Activated CD4-positive, alpha-beta memory T cell treated with anti-CD3 and anti-CD28 coated beads for 36 hours (primary cell): ENCODE data around the gene AGTPBP1. TPM values are rescaled to one million over a fixed set of nuclear protein-coding genes. Genes with fewer than 3 reads are reported as not detected.

Experiments used
- CTCF ChIA-PET: fragments of 350-600 bp; sonication (Branson Sonifier 250); formaldehyde crosslinking; loops from one replicate; lab custom pipeline; 2021; ENCODE audit warnings: antibody characterized with exemption, inconsistent platforms; lab: Charles Lee
- POLR2A ChIA-PET: fragments of 350-600 bp; sonication (Branson Sonifier 250); formaldehyde crosslinking; loops from one replicate; lab custom pipeline; 2021; ENCODE audit warnings: antibody characterized with exemption; lab: Charles Lee
- DNase-seq: peaks from one replicate; pipeline ENCODE4 v3.0.0-alpha.2; 2020
- H3K27ac Mint-ChIP-seq: one replicate; pipeline ENCODE4 v1.8.0; 2021; ENCODE audit warnings: mixed read lengths
- H3K27me3 Mint-ChIP-seq: one replicate; pipeline ENCODE4 v1.8.0; 2021; ENCODE audit warnings: mixed read lengths
- H3K36me3 Mint-ChIP-seq: one replicate; pipeline ENCODE4 v1.8.0; 2021; ENCODE audit warnings: mixed read lengths
- H3K4me1 Mint-ChIP-seq: one replicate; pipeline ENCODE4 v1.8.0; 2021; ENCODE audit warnings: low read depth, mixed read lengths
- H3K4me3 Mint-ChIP-seq: one replicate; pipeline ENCODE4 v1.8.0; 2021; ENCODE audit warnings: mild to moderate bottlenecking, mixed read lengths
- H3K9me3 Mint-ChIP-seq: one replicate; pipeline ENCODE4 v1.8.0; 2021; ENCODE audit warnings: mixed read lengths
- intact Hi-C: fragments of 100-400 bp; cut with micrococcal nuclease; formaldehyde crosslinking; loops from one replicate; pipeline ENCODE4 v1.15.1; 2023
- total RNA-seq, 2 experiments: library from RNA; stranded (reverse); gene quantifications; one replicate each; pipeline ENCODE4 v1.2.3, GENCODE V29; 2021

Gene AGTPBP1
- total RNA-seq, 2 experiments from 2014 or later: 38.6 to 41.6 TPM

GRCh38 chr9:85528142-85528541, 213.6 kb downstream of the AGTPBP1 start:
- intact Hi-C loops: no loop called here
- POLR2A ChIA-PET: no interaction called here
- no peak overlapping the region for H3K27ac Mint-ChIP-seq
- no peak for DNase-seq
- H3K36me3 Mint-ChIP-seq: no peaks in the 10 kb centered on the region
- no peaks in the 10 kb centered on the region for H3K9me3 Mint-ChIP-seq
- H3K4me3 Mint-ChIP-seq: no peak overlapping the region
- peaks cover 11% of the 10 kb centered on the region for H3K27me3 Mint-ChIP-seq
- CTCF ChIA-PET: no interaction called here
- no peaks in the 10 kb centered on the region for H3K4me1 Mint-ChIP-seq

- CTCF ChIA-PET: no interaction called here
These were observed 214.3 kb downstream of the AGTPBP1 start for GRCh38 chr9:85527331-85528020.

GRCh38 chr9:85524531-85524930, 217.2 kb downstream of the AGTPBP1 start:
- Mint-ChIP-seq H3K4me3 (no peak overlapping the region), H3K27me3 (peaks cover 29% of the 10 kb centered on the region), H3K9me3 (no peaks in the 10 kb centered on the region), H3K36me3 (no peaks in the 10 kb centered on the region), H3K27ac (no peak overlapping the region), H3K4me1 (peaks cover 4% of the 10 kb centered on the region)
- no peak for DNase-seq
- intact Hi-C loops: no loop called here
- POLR2A ChIA-PET: no interaction called here
- CTCF ChIA-PET: no interaction called here

More at GRCh38 chr9:85527331-85528020, 214.3 kb downstream of the AGTPBP1 start:
- intact Hi-C loops: no loop called here
- H3K27ac Mint-ChIP-seq: no peak overlapping the region
- POLR2A ChIA-PET: no interaction called here
- H3K27me3 Mint-ChIP-seq: peaks cover 16% of the 10 kb centered on the region
- no peak for DNase-seq
- H3K4me1 Mint-ChIP-seq: peaks cover 2% of the 10 kb centered on the region
- H3K36me3 Mint-ChIP-seq: no peaks in the 10 kb centered on the region
- H3K9me3 Mint-ChIP-seq: no peaks in the 10 kb centered on the region
- H3K4me3 Mint-ChIP-seq: no peak overlapping the region

GRCh38 chr9:85523202-85523601, 218.6 kb downstream of the AGTPBP1 start:
- intact Hi-C loops: no loop called here
- Mint-ChIP-seq H3K9me3 (no peaks in the 10 kb centered on the region), H3K27ac (no peak overlapping the region), H3K4me3 (no peak overlapping the region), H3K27me3 (peaks cover 29% of the 10 kb centered on the region), H3K36me3 (no peaks in the 10 kb centered on the region), H3K4me1 (peaks cover 4% of the 10 kb centered on the region)
- ChIA-PET CTCF (interaction anchor here (0.6 kb wide), 1 partner anchor 66 kb away, joined by 3 read pairs; no protein-coding TSS in a partner anchor), POLR2A (interaction anchor here (0.5 kb wide), 1 partner anchor 872 kb away, joined by 4 read pairs; no protein-coding TSS in a partner anchor)
- no peak for DNase-seq

- Mint-ChIP-seq H3K27ac (no peak overlapping the region), H3K36me3 (no peaks in the 10 kb centered on the region), H3K9me3 (no peaks in the 10 kb centered on the region), H3K4me1 (peaks cover 4% of the 10 kb centered on the region), H3K27me3 (peaks cover 29% of the 10 kb centered on the region), H3K4me3 (peak overlapping the region; percentile 67)
- peak; percentile 42 for DNase-seq
- CTCF ChIA-PET: no interaction called here
- POLR2A ChIA-PET: interaction anchor here (0.5 kb wide), 1 partner anchor 872 kb away, joined by 4 read pairs; no protein-coding TSS in a partner anchor
- intact Hi-C loops: no loop called here
These were observed 219.2 kb downstream of the AGTPBP1 start for GRCh38 chr9:85522459-85523092.

- H3K9me3 Mint-ChIP-seq: no peaks in the 10 kb centered on the region
- peaks cover 4% of the 10 kb centered on the region for H3K4me1 Mint-ChIP-seq
- CTCF ChIA-PET: no interaction called here
- intact Hi-C loops: no loop called here
- H3K36me3 Mint-ChIP-seq: no peaks in the 10 kb centered on the region
- H3K27ac Mint-ChIP-seq: no peak overlapping the region
- POLR2A ChIA-PET: no interaction called here
- H3K4me3 Mint-ChIP-seq: no peak overlapping the region
- DNase-seq: no peak
- peaks cover 29% of the 10 kb centered on the region for H3K27me3 Mint-ChIP-seq
These were observed 220.2 kb downstream of the AGTPBP1 start for GRCh38 chr9:85521371-85522197.

- intact Hi-C loops: no loop called here
- H3K27ac Mint-ChIP-seq: no peak overlapping the region
- no peak for DNase-seq
- ChIA-PET CTCF (no interaction called here), POLR2A (no interaction called here)
- H3K27me3 Mint-ChIP-seq: peaks cover 12% of the 10 kb centered on the region
- H3K4me1 Mint-ChIP-seq: peaks cover under 1% of the 10 kb centered on the region
- H3K36me3 Mint-ChIP-seq: no peaks in the 10 kb centered on the region
- H3K9me3 Mint-ChIP-seq: no peaks in the 10 kb centered on the region
- no peak overlapping the region for H3K4me3 Mint-ChIP-seq
These were observed 224.6 kb downstream of the AGTPBP1 start for GRCh38 chr9:85516976-85517637.

GRCh38 chr9:85516455-85516854, 225.3 kb downstream of the AGTPBP1 start:
- Mint-ChIP-seq H3K27ac (no peak overlapping the region), H3K36me3 (no peaks in the 10 kb centered on the region), H3K27me3 (peaks cover 11% of the 10 kb centered on the region), H3K4me1 (no peaks in the 10 kb centered on the region), H3K4me3 (no peak overlapping the region), H3K9me3 (no peaks in the 10 kb centered on the region)
- ChIA-PET POLR2A (no interaction called here), CTCF (no interaction called here)
- intact Hi-C loops: no loop called here
- DNase-seq: no peak

- Mint-ChIP-seq H3K36me3 (no peaks in the 10 kb centered on the region), H3K9me3 (no peaks in the 10 kb centered on the region), H3K27me3 (peaks cover 5% of the 10 kb centered on the region), H3K4me1 (no peaks in the 10 kb centered on the region), H3K4me3 (no peak overlapping the region), H3K27ac (no peak overlapping the region)
- intact Hi-C loops: no loop called here
- DNase-seq: no peak
- ChIA-PET POLR2A (no interaction called here), CTCF (no interaction called here)
These were observed 226.7 kb downstream of the AGTPBP1 start for GRCh38 chr9:85515021-85515420.

GRCh38 chr9:85514256-85514655, 227.5 kb downstream of the AGTPBP1 start:
- Mint-ChIP-seq H3K4me3 (no peak overlapping the region), H3K27ac (no peak overlapping the region), H3K36me3 (no peaks in the 10 kb centered on the region), H3K9me3 (no peaks in the 10 kb centered on the region), H3K27me3 (peaks cover 5% of the 10 kb centered on the region), H3K4me1 (no peaks in the 10 kb centered on the region)
- intact Hi-C loops: no loop called here
- CTCF ChIA-PET: no interaction called here
- POLR2A ChIA-PET: no interaction called here
- DNase-seq: no peak

GRCh38 chr9:85511746-85512145, 230.0 kb downstream of the AGTPBP1 start:
- H3K27ac Mint-ChIP-seq: no peak overlapping the region
- peaks cover 10% of the 10 kb centered on the region for H3K27me3 Mint-ChIP-seq
- H3K4me3 Mint-ChIP-seq: no peak overlapping the region
- H3K4me1 Mint-ChIP-seq: no peaks in the 10 kb centered on the region
- POLR2A ChIA-PET: no interaction called here
- H3K9me3 Mint-ChIP-seq: no peaks in the 10 kb centered on the region
- intact Hi-C loops: no loop called here
- no peaks in the 10 kb centered on the region for H3K36me3 Mint-ChIP-seq
- CTCF ChIA-PET: no interaction called here
- DNase-seq: no peak
